ENCODE data around the gene RELCH. TPM values are rescaled to one million over a fixed set of nuclear protein-coding genes. Genes with fewer than 3 reads are reported as not detected.

Gene RELCH
- total RNA-seq, 2 donors from 2014 or later = 36.0 to 48.9 TPM

DNA sequence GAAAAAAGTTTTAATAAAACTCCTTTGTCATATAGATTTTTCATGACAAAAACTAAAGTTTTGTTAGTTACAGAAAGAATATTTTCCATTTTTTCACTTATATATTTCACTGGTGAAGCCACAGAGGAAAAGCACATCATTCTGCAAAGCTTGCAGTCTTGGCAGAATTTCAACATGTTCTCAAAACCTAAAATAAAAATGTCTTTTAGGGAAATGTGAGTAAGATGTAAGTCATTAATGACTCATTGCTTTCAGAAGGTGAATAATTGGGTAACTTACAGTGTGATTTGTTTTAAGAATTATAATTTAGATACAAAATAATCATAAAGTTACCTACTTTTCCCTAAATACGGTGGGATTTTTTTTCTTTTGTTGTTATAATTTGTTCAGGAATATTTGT lies 94.6 kb downstream of the RELCH start:
- Histone ChIP-seq H3K36me3 (no peaks in the 10 kb centered on the region), H3K9me3 (no peaks in the 10 kb centered on the region), H3K27me3 (replicated peaks; ENCODE audit: insufficient read depth) (no peaks in the 10 kb centered on the region), H3K27ac (peak overlapping the region; percentile 16 to 63), H3K4me1 (ENCODE audit: control insufficient read depth in 1 of 2, low read depth in 2 of 2) (peaks cover 29 to 52% of the 10 kb centered on the region in 2 donors), H3K4me3 (no peak overlapping the region)
- ATAC-seq (ENCODE audit: insufficient number of reproducible peaks, low FRiP score, low read depth) (peak; percentile 67), DNase-seq (ENCODE audit: low spot score) (no peak)
- TF ChIP-seq, protein P1, sequence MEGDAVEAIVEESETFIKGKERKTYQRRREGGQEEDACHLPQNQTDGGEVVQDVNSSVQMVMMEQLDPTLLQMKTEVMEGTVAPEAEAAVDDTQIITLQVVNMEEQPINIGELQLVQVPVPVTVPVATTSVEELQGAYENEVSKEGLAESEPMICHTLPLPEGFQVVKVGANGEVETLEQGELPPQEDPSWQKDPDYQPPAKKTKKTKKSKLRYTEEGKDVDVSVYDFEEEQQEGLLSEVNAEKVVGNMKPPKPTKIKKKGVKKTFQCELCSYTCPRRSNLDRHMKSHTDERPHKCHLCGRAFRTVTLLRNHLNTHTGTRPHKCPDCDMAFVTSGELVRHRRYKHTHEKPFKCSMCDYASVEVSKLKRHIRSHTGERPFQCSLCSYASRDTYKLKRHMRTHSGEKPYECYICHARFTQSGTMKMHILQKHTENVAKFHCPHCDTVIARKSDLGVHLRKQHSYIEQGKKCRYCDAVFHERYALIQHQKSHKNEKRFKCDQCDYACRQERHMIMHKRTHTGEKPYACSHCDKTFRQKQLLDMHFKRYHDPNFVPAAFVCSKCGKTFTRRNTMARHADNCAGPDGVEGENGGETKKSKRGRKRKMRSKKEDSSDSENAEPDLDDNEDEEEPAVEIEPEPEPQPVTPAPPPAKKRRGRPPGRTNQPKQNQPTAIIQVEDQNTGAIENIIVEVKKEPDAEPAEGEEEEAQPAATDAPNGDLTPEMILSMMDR (IDR thresholded peaks at IDR 0.05) = no peak

DNA sequence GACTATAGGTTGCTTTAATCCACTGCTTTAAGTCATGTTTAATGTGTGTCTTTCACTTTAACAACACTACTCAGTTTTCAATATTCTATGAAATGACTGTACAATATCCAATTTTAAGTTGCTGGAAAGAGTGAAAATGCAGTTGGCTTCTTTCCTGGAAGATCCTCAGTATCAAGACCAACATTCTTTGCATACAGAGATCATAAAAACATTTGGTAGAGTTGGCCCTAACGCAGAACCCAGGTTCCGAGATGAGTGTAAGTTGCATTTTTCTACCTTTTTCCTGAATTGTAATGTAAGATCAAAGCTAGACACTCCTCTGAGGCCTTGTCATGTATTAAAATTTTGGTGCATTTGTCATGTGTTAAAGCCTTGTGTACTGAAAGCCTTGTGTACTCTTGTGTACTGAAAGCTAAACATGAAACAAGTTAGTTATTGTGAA lies 95.2 kb downstream of the RELCH start:
- Histone ChIP-seq H3K27me3 (replicated peaks; ENCODE audit: insufficient read depth) (no peaks in the 10 kb centered on the region), H3K36me3 (no peaks in the 10 kb centered on the region), H3K4me1 (ENCODE audit: control insufficient read depth in 1 of 2, low read depth in 2 of 2) (peaks cover 29 to 52% of the 10 kb centered on the region in 2 donors), H3K9me3 (no peaks in the 10 kb centered on the region), H3K4me3 (no peak overlapping the region), H3K27ac (peak overlapping the region; percentile 16 to 63)
- TF ChIP-seq, protein P1 (IDR thresholded peaks at IDR 0.05) = no peak
- DNase-seq (ENCODE audit: low spot score) = no peak
- no peak for ATAC-seq (ENCODE audit: insufficient number of reproducible peaks, low FRiP score, low read depth)

DNA sequence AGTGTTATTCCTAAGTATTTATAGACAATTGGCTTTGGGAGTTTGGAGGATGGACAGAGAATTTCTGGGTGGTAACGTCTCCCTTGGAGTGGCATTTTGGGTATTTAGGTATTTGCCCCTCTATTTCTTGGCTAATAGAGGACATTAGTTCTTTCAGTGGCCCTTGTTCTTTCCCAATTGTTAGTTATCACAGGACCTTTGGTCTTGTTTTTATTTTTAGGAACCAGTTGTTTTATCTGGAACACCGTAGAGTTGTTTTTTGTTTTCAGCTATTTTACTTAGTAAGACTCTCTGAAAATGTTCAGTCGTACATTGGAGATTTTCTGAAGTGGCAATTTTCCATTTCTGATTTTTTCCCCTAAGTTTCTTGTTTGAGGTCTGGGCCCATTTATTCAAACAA lies 97.6 kb downstream of the RELCH start:
- TF ChIP-seq, protein P1 (IDR thresholded peaks at IDR 0.05) = no peak
- ATAC-seq (ENCODE audit: insufficient number of reproducible peaks, low FRiP score, low read depth) (no peak), DNase-seq (ENCODE audit: low spot score) (no peak)
- Histone ChIP-seq H3K27ac (peak overlapping the region; percentile 4 to 8), H3K4me1 (ENCODE audit: control insufficient read depth in 1 of 2, low read depth in 2 of 2) (peaks cover 29 to 45% of the 10 kb centered on the region in 2 donors), H3K9me3 (no peaks in the 10 kb centered on the region), H3K36me3 (peaks cover 3% of the 10 kb centered on the region), H3K27me3 (replicated peaks; ENCODE audit: insufficient read depth) (no peaks in the 10 kb centered on the region), H3K4me3 (no peak overlapping the region)

DNA sequence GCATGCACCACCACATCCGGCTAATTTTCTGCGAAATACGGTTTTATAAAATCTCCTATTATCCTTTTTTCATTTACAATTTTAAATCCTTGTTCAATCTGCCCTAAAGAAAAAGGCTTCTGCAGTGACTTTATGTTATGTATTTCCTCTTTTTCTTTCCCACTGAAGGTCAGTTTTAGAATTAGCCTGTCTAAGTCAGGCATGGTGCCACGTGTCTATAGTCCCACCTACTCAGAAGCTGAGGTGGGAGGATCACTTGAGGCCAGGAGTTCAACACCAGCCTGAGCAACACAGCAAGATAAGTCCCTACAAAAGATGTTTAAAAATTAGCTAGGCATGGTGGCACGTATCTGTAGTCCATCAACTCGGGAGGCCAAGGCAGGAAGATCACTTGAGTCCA lies 98.2 kb downstream of the RELCH start:
- TF ChIP-seq, protein P1 (IDR thresholded peaks at IDR 0.05) = no peak

GRCh38 chr18:62287781-62288664 lies 101.0 kb downstream of the RELCH start:
- peaks cover 5 to 18% of the 10 kb centered on the region in 2 donors for H3K4me1 ChIP-seq (ENCODE audit: control insufficient read depth in 1 of 2, low read depth in 2 of 2)
- no peak for ATAC-seq (ENCODE audit: insufficient number of reproducible peaks, low FRiP score, low read depth)
- H3K27me3 ChIP-seq (replicated peaks; ENCODE audit: insufficient read depth) = no peaks in the 10 kb centered on the region
- H3K36me3 ChIP-seq = peaks cover 3% of the 10 kb centered on the region
- DNase-seq (ENCODE audit: low spot score) = no peak
- no peak overlapping the region for H3K27ac ChIP-seq
- TF ChIP-seq, protein P1 (IDR thresholded peaks at IDR 0.05) = no peak
- H3K4me3 ChIP-seq = no peak overlapping the region
- no peaks in the 10 kb centered on the region for H3K9me3 ChIP-seq

More for the DNA sequence above, 98.2 kb downstream of the RELCH start:
- DNase-seq (ENCODE audit: low spot score) = no peak
- Histone ChIP-seq H3K4me1 (ENCODE audit: control insufficient read depth in 1 of 2, low read depth in 2 of 2) (peaks cover 29 to 45% of the 10 kb centered on the region in 2 donors), H3K36me3 (peaks cover 3% of the 10 kb centered on the region), H3K4me3 (no peak overlapping the region), H3K27me3 (replicated peaks; ENCODE audit: insufficient read depth) (no peaks in the 10 kb centered on the region), H3K27ac (no peak overlapping the region), H3K9me3 (no peaks in the 10 kb centered on the region)
- ATAC-seq (ENCODE audit: insufficient number of reproducible peaks, low FRiP score, low read depth) = no peak
